GM23338 (cell line): Measurements from ENCODE around the gene DCPS. TPM values are rescaled to one million over a fixed set of nuclear protein-coding genes. Genes with fewer than 3 reads are reported as not detected.
"Not testable (repeated sequence)": the region's sequence is repeated elsewhere in the genome, so short reads cannot be mapped to it uniquely, and the experiment has no call there.

Source experiments
- ATAC-seq: fragments of 200-7000 bp; cut with Tn5 transposase; 3 replicates; pipeline ENCODE4 v1.9.1; 2020
- DNase-seq: peaks from one replicate; pipeline ENCODE4 v3.0.0-alpha.2; 2015; ENCODE audit warnings: low spot score
- H2AFZ ChIP-seq: fragments of 200-600 bp; sonication (generic); 2 replicates; pipeline ENCODE4 v1.8.0; 2016; ENCODE audit warnings: antibody characterized with exemption, mild to moderate bottlenecking, moderate library complexity
- H3F3A ChIP-seq: fragments of 200-600 bp; sonication (generic); replicated peaks from 2 replicates; pipeline ENCODE4 v1.8.0; 2017; ENCODE audit warnings: antibody characterized with exemption, mixed run types, low read depth
- H3K27ac ChIP-seq: fragments of 200-600 bp; sonication (generic); 2 replicates; pipeline ENCODE4 v1.6.1; 2016; ENCODE audit warnings: low read depth
- H3K27me3 ChIP-seq: fragments of 200-600 bp; sonication (generic); 2 replicates; pipeline ENCODE4 v1.8.0; 2016; ENCODE audit warnings: mild to moderate bottlenecking, mixed run types, moderate library complexity; ENCODE audit not compliant: insufficient read depth
- H3K36me3 ChIP-seq: fragments of 200-600 bp; sonication (generic); 2 replicates; pipeline ENCODE4 v1.8.0; 2016; ENCODE audit warnings: mild to moderate bottlenecking; ENCODE audit not compliant: insufficient read depth
- H3K4me1 ChIP-seq: fragments of 200-600 bp; sonication (generic); 2 replicates; pipeline ENCODE4 v1.8.0; 2016; ENCODE audit warnings: mild to moderate bottlenecking, moderate library complexity; ENCODE audit not compliant: insufficient read depth
- H3K4me2 ChIP-seq: fragments of 200-600 bp; sonication (generic); 2 replicates; pipeline ENCODE4 v1.7.1; 2017; ENCODE audit warnings: mixed run types
- H3K4me3 ChIP-seq: fragments of 200-600 bp; sonication (generic); 2 replicates; pipeline ENCODE4 v1.6.1; 2016; ENCODE audit warnings: mixed run types
- H3K79me2 ChIP-seq: fragments of 200-600 bp; sonication (generic); replicated peaks from 2 replicates; pipeline ENCODE4 v1.8.0; 2017; ENCODE audit warnings: mild to moderate bottlenecking; ENCODE audit not compliant: insufficient read depth
- H3K9me2 ChIP-seq: fragments of 200-600 bp; sonication (generic); 2 replicates; pipeline ENCODE4 v1.8.0; 2017; ENCODE audit not compliant: insufficient read depth
- H4K20me1 ChIP-seq: fragments of 200-600 bp; sonication (generic); replicated peaks from 2 replicates; pipeline ENCODE4 v1.8.0; 2017; ENCODE audit warnings: mild to moderate bottlenecking; ENCODE audit not compliant: insufficient read depth
- H3K27ac Mint-ChIP-seq: 2 replicates; pipeline ENCODE4 v1.8.0; 2020; ENCODE audit warnings: inconsistent platforms, mild to moderate bottlenecking, moderate library complexity, mixed read lengths
- H3K27me3 Mint-ChIP-seq: 3 replicates; pipeline ENCODE4 v1.8.0; 2022; ENCODE audit warnings: low read depth, mild to moderate bottlenecking, moderate library complexity, mixed read lengths, inconsistent platforms; ENCODE audit not compliant: insufficient read depth, poor library complexity
- H3K36me3 Mint-ChIP-seq: 3 replicates; pipeline ENCODE4 v1.8.0; 2021; ENCODE audit warnings: low read depth, mild to moderate bottlenecking, inconsistent platforms, moderate library complexity, mixed read lengths
- H3K4me1 Mint-ChIP-seq: 3 replicates; pipeline ENCODE4 v1.8.0; 2020; ENCODE audit warnings: mild to moderate bottlenecking, inconsistent platforms, mixed read lengths
- H3K4me3 Mint-ChIP-seq: 3 replicates; pipeline ENCODE4 v1.8.0; 2021; ENCODE audit warnings: moderate library complexity, mild to moderate bottlenecking, inconsistent platforms, mixed read lengths
- H3K9me3 Mint-ChIP-seq: 3 replicates; pipeline ENCODE4 v1.8.0; 2020; ENCODE audit warnings: moderate library complexity, mild to moderate bottlenecking, inconsistent platforms, mixed read lengths
- STAT1 ChIP-seq: IDR thresholded peaks from one replicate; pipeline ENCODE4 v1.6.1; 2016; ENCODE audit warnings: antibody characterized with exemption; ENCODE audit not compliant: unreplicated experiment
- ZNF462 ChIP-seq: fragments of 250-450 bp; sonication (Bioruptor Pico); IDR thresholded peaks from 2 replicates; pipeline ENCODE4 v1.5.0; 2020; ENCODE audit warnings: mild to moderate bottlenecking, moderate library complexity
- polyA plus RNA-seq: library from polyadenylated mRNA; unstranded; fragments of >200 nt; fragmentation: Nextera tagmentation; extraction: Ambion mirVana; gene quantifications from 2 replicates; pipeline ENCODE4 v1.2.1, GENCODE V29; 2016
- total RNA-seq: library from RNA; depleted of rRNA; stranded (reverse); fragments of >200 nt; shearing (Covaris generic); gene quantifications from 2 replicates; pipeline ENCODE4 v1.2.3, GENCODE V29; 2014

The DCPS gene
- total and polyA plus RNA-seq, 2 experiments from 2014 or later: 26.8 to 46.4 TPM

- TF ChIP-seq STAT1: no peak
These were observed 59.9 kb downstream of the DCPS start (continued) for GRCh38 chr11:126363706-126364248.

- not testable (repeated sequence) for H3K27me3 ChIP-seq, DNase-seq, H3K27me3 Mint-ChIP-seq, H3K27ac Mint-ChIP-seq, H3K9me3 Mint-ChIP-seq, H3K36me3 ChIP-seq, H3K4me3 ChIP-seq, H3K27ac ChIP-seq, H3K9me2 ChIP-seq, H3K4me2 ChIP-seq, H3F3A ChIP-seq, H2AFZ ChIP-seq, H4K20me1 ChIP-seq, ATAC-seq, H3K4me3 Mint-ChIP-seq, H3K36me3 Mint-ChIP-seq
- Histone ChIP-seq H3K4me1 (peaks cover 16% of the 10 kb centered on the region; the same call in 1 of the 2 replicates), H3K79me2 (peaks cover 22% of the 10 kb centered on the region)
- H3K4me1 Mint-ChIP-seq: peaks cover 53% of the 10 kb centered on the region
These were observed 60.9 kb downstream of the DCPS start for GRCh38 chr11:126364735-126365134.

GRCh38 chr11:126365508-126365907 is 61.6 kb downstream of the DCPS start:
- not testable (repeated sequence) for H3K4me3 Mint-ChIP-seq, H3K36me3 Mint-ChIP-seq, H3K9me3 Mint-ChIP-seq, H3K27me3 ChIP-seq, H4K20me1 ChIP-seq, H3K36me3 ChIP-seq, H3K4me3 ChIP-seq, H2AFZ ChIP-seq, H3K9me2 ChIP-seq, H3K27me3 Mint-ChIP-seq, H3K27ac ChIP-seq, ATAC-seq, H3K4me2 ChIP-seq, H3F3A ChIP-seq, DNase-seq
- H3K4me1 ChIP-seq: peaks cover 16% of the 10 kb centered on the region; the same call in 1 of the 2 replicates
- H3K27ac Mint-ChIP-seq: peak overlapping the region; percentile 40; the same call in 1 of the 2 replicates
- peaks cover 54% of the 10 kb centered on the region for H3K4me1 Mint-ChIP-seq
- H3K79me2 ChIP-seq: peaks cover 21% of the 10 kb centered on the region

GRCh38 chr11:126366064-126366822 is 62.4 kb downstream of the DCPS start:
- peaks cover 16% of the 10 kb centered on the region; the same call in 1 of the 2 replicates for H3K4me1 ChIP-seq
- H3K27me3 ChIP-seq: no peaks in the 10 kb centered on the region
- no peak overlapping the region for H3K27ac ChIP-seq
- H3K27me3 Mint-ChIP-seq: peaks cover 6% of the 10 kb centered on the region
- peaks cover 26% of the 10 kb centered on the region for H3K79me2 ChIP-seq
- no peaks in the 10 kb centered on the region; the same call in 2 of the 3 replicates for H3K36me3 Mint-ChIP-seq
- H3K4me2 ChIP-seq: no peak overlapping the region
- no peaks in the 10 kb centered on the region for H3K9me2 ChIP-seq
- peak; percentile 43 for DNase-seq
- H3K4me1 Mint-ChIP-seq: peaks cover 47% of the 10 kb centered on the region
- no peaks in the 10 kb centered on the region for H3K36me3 ChIP-seq
- H3K4me3 Mint-ChIP-seq: 0 out of 3 replicates have a peak overlapping the region, but pooled peaks have one; percentile 28
- no peak overlapping the region for H3K4me3 ChIP-seq
- no peaks in the 10 kb centered on the region; the same call in 1 of the 2 replicates for H4K20me1 ChIP-seq
- no peaks in the 10 kb centered on the region for H3K9me3 Mint-ChIP-seq
- ATAC-seq: peak; percentile 7
- H3K27ac Mint-ChIP-seq: no peak overlapping the region
- H3F3A ChIP-seq: no peaks in the 10 kb centered on the region
- H2AFZ ChIP-seq: no peak overlapping the region
- TF ChIP-seq STAT1: no peak
- TF ChIP-seq ZNF462 (CRISPR knock-in tag): no peak
